Stimulated activated CD4-positive, alpha-beta T cell treated with anti-CD3 and anti-CD28 coated beads, Interleukin-12 subunit alpha, Interleukin-12 subunit beta, amount 100 ng/mL, for 48 hours (primary cell): ENCODE measurements around the gene TRIML1.

Experiments used
- DNase-seq, 3 donors: peaks; one replicate each; pipeline ENCODE4 v3.0.0-alpha.2; 2020; ENCODE audit warnings: low read depth in 2 of 3, low spot score in 1 of 3

The TRIML1 gene

GRCh38 chr4:188139141-188139540 lies at the start of gene TRIML1:
Gene TRIML1, plus strand, starts transcription at chr4:188139441. Its CDS starts 118 bp downstream, at chr4:188139559.
- DNase-seq, result no peak

- no peak for DNase-seq
These were observed 46.4 kb upstream of the TRIML1 start for GRCh38 chr4:188092824-188093223.

- no peak for DNase-seq
These were observed 32.8 kb upstream of the TRIML1 start for GRCh38 chr4:188106454-188106853.

- no peak for DNase-seq
These were observed 31.1 kb upstream of the TRIML1 start for GRCh38 chr4:188107931-188108843.

GRCh38 chr4:188109157-188109755 lies 30.0 kb upstream of the TRIML1 start, which contains the start of gene TRIML2:
Gene TRIML2, minus strand, starts transcription at chr4:188109603. Its CDS starts 4,235 bp downstream, at chr4:188105368.
- no peak for DNase-seq

GRCh38 chr4:188110036-188110435 lies 29.2 kb upstream of the TRIML1 start:
- no peak for DNase-seq

- no peak for DNase-seq
These were observed 28.3 kb upstream of the TRIML1 start for GRCh38 chr4:188110741-188111471.

GRCh38 chr4:188111955-188112354 lies 27.3 kb upstream of the TRIML1 start:
- DNase-seq, result no peak

- DNase-seq, result no peak
These were observed 26.1 kb upstream of the TRIML1 start for GRCh38 chr4:188113156-188113555.

- no peak for DNase-seq
These were observed 21.5 kb upstream of the TRIML1 start for GRCh38 chr4:188117631-188118324.

- DNase-seq, result no peak
These were observed 17.7 kb upstream of the TRIML1 start for GRCh38 chr4:188121530-188121929.

GRCh38 chr4:188127214-188127874 lies 11.9 kb upstream of the TRIML1 start:
- DNase-seq, result no peak

- no peak for DNase-seq
These were observed 8.9 kb upstream of the TRIML1 start for GRCh38 chr4:188130355-188130754.

GRCh38 chr4:188132232-188132631 lies 7.0 kb upstream of the TRIML1 start:
- DNase-seq, result no peak

GRCh38 chr4:188138227-188138626 lies 1.0 kb upstream of the TRIML1 start:
- no peak for DNase-seq

- DNase-seq, result no peak
These were observed 430 bp downstream of the TRIML1 start for GRCh38 chr4:188139671-188140070.

GRCh38 chr4:188143731-188144130 lies 4.5 kb downstream of the TRIML1 start:
- DNase-seq, result no peak

- DNase-seq, result no peak
These were observed 6.4 kb downstream of the TRIML1 start for GRCh38 chr4:188145601-188146000.

GRCh38 chr4:188146618-188147017 lies 7.4 kb downstream of the TRIML1 start:
- no peak for DNase-seq

GRCh38 chr4:188147176-188147575 lies 7.9 kb downstream of the TRIML1 start:
- DNase-seq, result no peak

GRCh38 chr4:188147776-188148175 lies 8.5 kb downstream of the TRIML1 start:
- DNase-seq, result no peak
